Nephron progenitor cell (in vitro differentiated cells): ENCODE measurements around the gene ZNF579.

Experiments used
- DNase-seq: peaks from one replicate; pipeline ENCODE4 v3.0.0; 2021
- H3K27ac Mint-ChIP-seq: 2 replicates; pipeline ENCODE4 v1.8.0; 2021; ENCODE audit warnings: mild to moderate bottlenecking, moderate library complexity, mixed read lengths
- H3K27me3 Mint-ChIP-seq: 2 replicates; pipeline ENCODE4 v1.8.0; 2021; ENCODE audit warnings: mild to moderate bottlenecking, low read depth, mixed read lengths; ENCODE audit not compliant: poor library complexity
- H3K36me3 Mint-ChIP-seq: 2 replicates; pipeline ENCODE4 v1.8.0; 2021; ENCODE audit warnings: low read depth, mixed read lengths
- H3K4me1 Mint-ChIP-seq: 2 replicates; pipeline ENCODE4 v1.8.0; 2021; ENCODE audit warnings: mixed read lengths
- H3K4me3 Mint-ChIP-seq: 2 replicates; pipeline ENCODE4 v1.8.0; 2021; ENCODE audit warnings: mild to moderate bottlenecking, moderate library complexity, mixed read lengths
- H3K9me3 Mint-ChIP-seq: 2 replicates; pipeline ENCODE4 v1.8.0; 2021; ENCODE audit warnings: mild to moderate bottlenecking, moderate library complexity, mixed read lengths
- CTCF ChIP-seq: fragments of 200-600 bp; sonication (generic); IDR thresholded peaks from 2 replicates; pipeline ENCODE4 v1.5.0; 2021; ENCODE audit warnings: antibody characterized with exemption

The ZNF579 gene

GRCh38 chr19:55538132-55538531 is 42.5 kb downstream of the ZNF579 start:
- H3K4me3 Mint-ChIP-seq, result no peak overlapping the region
- no peak for DNase-seq
- no peaks in the 10 kb centered on the region for H3K36me3 Mint-ChIP-seq
- peaks cover 61% of the 10 kb centered on the region for H3K4me1 Mint-ChIP-seq
- TF ChIP-seq CTCF, result no peak
- peaks cover 7% of the 10 kb centered on the region for H3K9me3 Mint-ChIP-seq
- peaks cover 25% of the 10 kb centered on the region for H3K27me3 Mint-ChIP-seq
- no peak overlapping the region for H3K27ac Mint-ChIP-seq

- peak overlapping the region; percentile 48 for H3K27ac Mint-ChIP-seq
- H3K27me3 Mint-ChIP-seq, result peaks cover 23% of the 10 kb centered on the region
- H3K4me1 Mint-ChIP-seq, result peaks cover 61% of the 10 kb centered on the region
- no peaks in the 10 kb centered on the region for H3K36me3 Mint-ChIP-seq
- H3K4me3 Mint-ChIP-seq, result no peak overlapping the region
- H3K9me3 Mint-ChIP-seq, result peaks cover 7% of the 10 kb centered on the region
- no peak for TF ChIP-seq CTCF
- no peak for DNase-seq
Measured at GRCh38 chr19:55537741-55538111, 42.9 kb downstream of the ZNF579 start.

GRCh38 chr19:55536951-55537740 is 43.5 kb downstream of the ZNF579 start, which contains the start of gene SBK2:
SBK2 (minus strand) TSS chr19:55537133; CDS start chr19:55536294, 839 bp downstream.
- Mint-ChIP-seq H3K36me3 (no peaks in the 10 kb centered on the region), H3K9me3 (peaks cover 6% of the 10 kb centered on the region), H3K4me1 (peaks cover 61% of the 10 kb centered on the region), H3K27ac (peak within 1 kb of the TSS; percentile 48), H3K27me3 (peaks cover 18% of the 10 kb centered on the region), H3K4me3 (peak within 1 kb of the TSS; percentile 47)
- peak; percentile 84 for DNase-seq
- peak; percentile 47 for TF ChIP-seq CTCF

GRCh38 chr19:55536366-55536765 is 44.3 kb downstream of the ZNF579 start:
- Mint-ChIP-seq H3K4me1 (peaks cover 55% of the 10 kb centered on the region), H3K27ac (no peak overlapping the region), H3K36me3 (no peaks in the 10 kb centered on the region), H3K9me3 (no peaks in the 10 kb centered on the region), H3K27me3 (peaks cover 12% of the 10 kb centered on the region), H3K4me3 (no peak overlapping the region)
- TF ChIP-seq CTCF, result no peak
- no peak for DNase-seq

GRCh38 chr19:55535965-55536350 is 44.7 kb downstream of the ZNF579 start:
- no peak for TF ChIP-seq CTCF
- H3K4me3 Mint-ChIP-seq, result no peak overlapping the region
- DNase-seq, result no peak
- H3K27ac Mint-ChIP-seq, result no peak overlapping the region
- peaks cover 12% of the 10 kb centered on the region for H3K27me3 Mint-ChIP-seq
- no peaks in the 10 kb centered on the region for H3K9me3 Mint-ChIP-seq
- peaks cover 55% of the 10 kb centered on the region for H3K4me1 Mint-ChIP-seq
- no peaks in the 10 kb centered on the region for H3K36me3 Mint-ChIP-seq
